B cell (primary cell): Measurements from ENCODE around the gene SMCO2. TPM values are rescaled to one million over a fixed set of nuclear protein-coding genes. Genes with fewer than 3 reads are reported as not detected.

Source experiments
- ATAC-seq: fragments of 200-7000 bp; cut with Tn5 transposase; one replicate; pipeline ENCODE4 v1.10.0; 2021; ENCODE audit warnings: low read depth, mild to moderate bottlenecking, moderate number of reproducible peaks, moderate library complexity
- CTCF ChIA-PET: fragments of 350-600 bp; sonication (Branson Sonifier 250); formaldehyde crosslinking; loops from one replicate; lab custom pipeline; 2021; ENCODE audit warnings: antibody characterized with exemption, inconsistent platforms; lab: Charles Lee
- POLR2A ChIA-PET: fragments of 350-600 bp; sonication (Branson Sonifier 250); formaldehyde crosslinking; loops from one replicate; lab custom pipeline; 2021; ENCODE audit warnings: antibody characterized with exemption; lab: Charles Lee
- DNase-seq: peaks from one replicate; pipeline ENCODE4 v3.0.0; 2013
- H2AFZ ChIP-seq: 2 replicates; pipeline ENCODE4 v1.6.1; 2012; ENCODE audit warnings: mild to moderate bottlenecking, low read depth, low read length; ENCODE audit not compliant: insufficient read depth, poor library complexity, severe bottlenecking
- H3K27ac ChIP-seq, 2 donors: 1 replicate in 1 of 2; 2 replicates in 1 of 2; pipeline ENCODE4 v1.5.1; 2012 to 2013; ENCODE audit warnings: low read length in 2 of 2, mild to moderate bottlenecking in 2 of 2, moderate library complexity in 1 of 2
- H3K27me3 ChIP-seq, 4 experiments: fragments of 200-600 bp in 1 of 4; sonication (generic) in 1 of 4; replicated peaks in 1 of 4; 1 replicate in 2 of 4; 2 replicates in 2 of 4; pipeline versions ENCODE4 v1.6.1 to v1.7.0; 2013 to 2016; ENCODE audit warnings: low read length in 3 of 4, mild to moderate bottlenecking in 2 of 4, mixed read lengths in 1 of 4, moderate library complexity in 1 of 4; ENCODE audit not compliant: insufficient read depth in 4 of 4, control insufficient read depth in 3 of 4; ENCODE audit errors: control extremely low read depth in 1 of 4
- H3K36me3 ChIP-seq, 2 experiments: replicated peaks in 1 of 2; 1 replicate in 1 of 2; 2 replicates in 1 of 2; pipeline versions ENCODE4 v1.6.1 to v1.7.1; 2013; ENCODE audit warnings: low read length in 1 of 2; ENCODE audit not compliant: insufficient read depth in 2 of 2, control insufficient read depth in 1 of 2; ENCODE audit errors: control extremely low read depth in 1 of 2, extremely low read depth in 1 of 2
- H3K4me1 ChIP-seq, 2 donors: fragments of 200-600 bp in 1 of 2; sonication (generic) in 1 of 2; 1 replicate in 1 of 2; 2 replicates in 1 of 2; pipeline versions ENCODE4 v1.5.1 to v1.6.1; 2013 to 2017; ENCODE audit warnings: low read length in 2 of 2; ENCODE audit not compliant: control insufficient read depth in 2 of 2, insufficient read depth in 2 of 2
- H3K4me2 ChIP-seq: replicated peaks from 2 replicates; pipeline ENCODE3; 2012; ENCODE audit warnings: mild to moderate bottlenecking, low read depth, low read length; ENCODE audit not compliant: poor library complexity, severe bottlenecking
- H3K4me3 ChIP-seq, 5 experiments: fragments of 200-600 bp in 1 of 5; sonication (generic) in 1 of 5; 1 replicate in 3 of 5; 2 replicates in 2 of 5; pipeline versions ENCODE4 v1.5.1 to v1.7.0; 2011 to 2016; ENCODE audit warnings: low read length in 4 of 5, mild to moderate bottlenecking in 4 of 5, low read depth in 2 of 5, control low read depth in 1 of 5, moderate library complexity in 1 of 5; ENCODE audit not compliant: insufficient read depth in 1 of 5; ENCODE audit errors: control extremely low read depth in 1 of 5, extremely low read depth in 1 of 5
- H3K79me2 ChIP-seq: fragments of 200-600 bp; sonication (generic); one replicate; pipeline ENCODE4 v1.6.0; 2016; ENCODE audit warnings: low read length; ENCODE audit not compliant: control insufficient read depth, insufficient read depth
- H3K9ac ChIP-seq: fragments of 200-600 bp; sonication (generic); 2 replicates; pipeline ENCODE4 v1.6.1; 2017; ENCODE audit warnings: mild to moderate bottlenecking, low read length, moderate library complexity
- H3K9me3 ChIP-seq, 3 donors: one replicate each; pipeline versions ENCODE4 v1.6.1 to v1.7.1; 2013; ENCODE audit warnings: low read length in 2 of 3; ENCODE audit not compliant: control insufficient read depth in 2 of 3, insufficient read depth in 1 of 3; ENCODE audit errors: control extremely low read depth in 1 of 3
- H4K20me1 ChIP-seq: 2 replicates; pipeline ENCODE4 v1.6.0; 2012; ENCODE audit warnings: mild to moderate bottlenecking, low read length; ENCODE audit not compliant: insufficient read depth, control insufficient read depth, poor library complexity, severe bottlenecking
- H3K27ac Mint-ChIP-seq: one replicate; pipeline ENCODE4 v1.8.0; 2021; ENCODE audit warnings: mixed read lengths
- H3K27me3 Mint-ChIP-seq: one replicate; pipeline ENCODE4 v1.8.0; 2021; ENCODE audit warnings: mixed read lengths
- H3K4me1 Mint-ChIP-seq: one replicate; pipeline ENCODE4 v1.8.0; 2021; ENCODE audit warnings: mixed read lengths
- H3K4me3 Mint-ChIP-seq: one replicate; pipeline ENCODE4 v1.8.0; 2021; ENCODE audit warnings: mixed read lengths
- H3K9me3 Mint-ChIP-seq: one replicate; pipeline ENCODE4 v1.8.0; 2022; ENCODE audit warnings: mixed read lengths; ENCODE audit not compliant: insufficient read depth
- EZH2 ChIP-seq: IDR thresholded peaks from 2 replicates; pipeline ENCODE4 v1.6.1; 2012; ENCODE audit warnings: borderline replicate concordance, low read depth, mild to moderate bottlenecking, moderate library complexity, low read length; ENCODE audit not compliant: insufficient read depth, poor library complexity, severe bottlenecking
- WGBS: methylation state at CpG from one replicate; pipeline ENCODE4 v1.1.5; 2013; ENCODE audit warnings: missing lambda C conversion rate; ENCODE audit not compliant: insufficient coverage; 5-methylcytosine and 5-hydroxymethylcytosine counted together
- intact Hi-C: fragments of 100-400 bp; cut with micrococcal nuclease; formaldehyde crosslinking; loops from one replicate; pipeline ENCODE4 v1.10.0; 2022
- polyA minus RNA-seq: library from RNA; depleted of rRNA, polyadenylated mRNA; stranded (reverse); fragments of >200 nt; gene quantifications from 2 replicates; pipeline ENCODE4 v1.2.3, GENCODE V29; 2012
- polyA plus RNA-seq: library from polyadenylated mRNA; depleted of rRNA; stranded (reverse); fragments of >200 nt; gene quantifications from 2 replicates; pipeline ENCODE4 v1.2.3, GENCODE V29; 2012
- total RNA-seq, 2 donors: library from RNA; stranded (reverse); fragments of 120-200 nt in 1 of 2; gene quantifications; 1 replicate in 1 of 2; 2 replicates in 1 of 2; pipeline versions ENCODE4 v1.2.3 to v1.2.4, GENCODE V29; 2013 to 2022
- TF ChIP-seq, protein P1 (sequence below): fragments of 200-600 bp; IDR thresholded peaks from one replicate; pipeline ENCODE4 v1.8.0; 2022; ENCODE audit warnings: antibody characterized with exemption, mild to moderate bottlenecking

Gene SMCO2
- total RNA-seq = not detected in 2 replicates
- total RNA-seq (2013) = 0.19 TPM
- polyA plus RNA-seq = 0.15 TPM in 1 of 2 replicates, not detected in the other
- polyA minus RNA-seq = not detected in 2 replicates

DNA sequence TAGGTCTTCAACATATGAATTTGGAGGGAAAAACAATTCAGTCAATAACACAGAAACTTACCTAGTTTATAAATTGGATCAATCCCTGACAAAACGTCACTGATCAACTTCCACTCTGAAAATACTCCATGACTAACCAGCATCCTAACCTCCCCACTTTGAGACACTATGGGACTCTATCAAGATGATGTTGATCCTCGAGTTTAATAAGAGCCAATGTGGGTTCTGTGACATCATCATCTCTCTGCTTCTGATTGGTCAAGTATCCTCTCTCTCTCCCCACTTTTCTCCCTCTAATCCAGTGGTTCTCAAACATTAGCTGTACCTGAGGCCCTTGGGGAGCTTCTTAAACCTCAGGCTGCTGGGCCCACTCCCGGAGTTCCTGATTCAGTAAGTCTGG, at the start of gene SMCO2:
TSS of gene SMCO2 (plus strand) at position 301 of the 400 bp plus-strand sequence. CDS start 23,896 bp downstream, outside the sequence.
- H3K4me2 ChIP-seq = no peak within 1 kb of the TSS
- ChIA-PET POLR2A (no interaction called here), CTCF (interaction anchor here (1.3 to 1.9 kb wide), 2 partner anchors 12 to 22 kb away, joined by 3 to 9 read pairs; no protein-coding TSS in a partner anchor)
- H3K4me1 ChIP-seq = no peaks in the 10 kb centered on the region
- no peaks in the 10 kb centered on the region for H3K27me3 ChIP-seq
- H3K4me3 ChIP-seq = no peak within 1 kb of the TSS
- Mint-ChIP-seq H3K4me1 (no peaks in the 10 kb centered on the region), H3K27ac (no peak within 1 kb of the TSS), H3K4me3 (no peak within 1 kb of the TSS), H3K27me3 (peaks cover 11% of the 10 kb centered on the region), H3K9me3 (peaks cover 6% of the 10 kb centered on the region)
- no peaks in the 10 kb centered on the region for H3K36me3 ChIP-seq
- H3K9me3 ChIP-seq = peaks cover 0 to 9% (median 2%) of the 10 kb centered on the region in 3 donors
- H3K27ac ChIP-seq = no peak within 1 kb of the TSS
- no peak within 1 kb of the TSS for H2AFZ ChIP-seq
- no peak for DNase-seq
- WGBS = 100% methylated on average over 2 of the region's 3 CpGs
- ATAC-seq = no peak
- intact Hi-C loops = no loop called here
- H3K79me2 ChIP-seq = no peaks in the 10 kb centered on the region
- no peak for TF ChIP-seq EZH2
- TF ChIP-seq, protein P1, sequence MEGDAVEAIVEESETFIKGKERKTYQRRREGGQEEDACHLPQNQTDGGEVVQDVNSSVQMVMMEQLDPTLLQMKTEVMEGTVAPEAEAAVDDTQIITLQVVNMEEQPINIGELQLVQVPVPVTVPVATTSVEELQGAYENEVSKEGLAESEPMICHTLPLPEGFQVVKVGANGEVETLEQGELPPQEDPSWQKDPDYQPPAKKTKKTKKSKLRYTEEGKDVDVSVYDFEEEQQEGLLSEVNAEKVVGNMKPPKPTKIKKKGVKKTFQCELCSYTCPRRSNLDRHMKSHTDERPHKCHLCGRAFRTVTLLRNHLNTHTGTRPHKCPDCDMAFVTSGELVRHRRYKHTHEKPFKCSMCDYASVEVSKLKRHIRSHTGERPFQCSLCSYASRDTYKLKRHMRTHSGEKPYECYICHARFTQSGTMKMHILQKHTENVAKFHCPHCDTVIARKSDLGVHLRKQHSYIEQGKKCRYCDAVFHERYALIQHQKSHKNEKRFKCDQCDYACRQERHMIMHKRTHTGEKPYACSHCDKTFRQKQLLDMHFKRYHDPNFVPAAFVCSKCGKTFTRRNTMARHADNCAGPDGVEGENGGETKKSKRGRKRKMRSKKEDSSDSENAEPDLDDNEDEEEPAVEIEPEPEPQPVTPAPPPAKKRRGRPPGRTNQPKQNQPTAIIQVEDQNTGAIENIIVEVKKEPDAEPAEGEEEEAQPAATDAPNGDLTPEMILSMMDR = no peak
- H4K20me1 ChIP-seq = no peaks in the 10 kb centered on the region
- H3K9ac ChIP-seq = no peak within 1 kb of the TSS

DNA sequence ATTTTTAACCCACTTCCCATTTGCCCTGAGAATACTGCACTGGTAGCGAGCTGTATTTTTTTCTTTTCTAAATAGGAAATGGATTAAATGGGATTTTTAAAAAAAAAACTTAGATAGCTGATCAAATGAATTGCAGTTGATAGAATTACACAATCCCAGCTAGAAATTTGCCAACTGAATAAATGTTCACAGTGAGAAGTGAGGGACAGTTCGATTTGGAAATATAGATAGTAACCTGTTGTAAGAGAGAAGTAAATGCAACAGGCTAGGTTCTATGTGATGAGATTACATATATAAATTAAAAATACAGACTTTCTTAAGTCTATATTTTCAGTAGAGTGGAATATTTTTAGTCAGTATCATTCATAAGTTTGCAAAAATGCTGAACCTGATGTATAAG, 48.1 kb upstream of the SMCO2 start:
- TF ChIP-seq, protein P1 = no peak
- no peak for TF ChIP-seq EZH2
- no peak overlapping the region for H3K4me3 Mint-ChIP-seq
- ChIA-PET CTCF (no interaction called here), POLR2A (no interaction called here)
- no peak overlapping the region for H3K27ac Mint-ChIP-seq
- Histone ChIP-seq H3K4me1 (no peaks in the 10 kb centered on the region), H3K4me2 (no peak overlapping the region), H3K9ac (no peak overlapping the region), H2AFZ (no peak overlapping the region), H3K4me3 (no peak overlapping the region), H3K9me3 (no peaks in the 10 kb centered on the region), H3K27me3 (no peaks in the 10 kb centered on the region), H3K79me2 (no peaks in the 10 kb centered on the region), H4K20me1 (no peaks in the 10 kb centered on the region), H3K27ac (no peak overlapping the region), H3K36me3 (no peaks in the 10 kb centered on the region)
- WGBS = no CpG with 5 or more reads among the region's 2 CpGs
- H3K9me3 Mint-ChIP-seq = no peaks in the 10 kb centered on the region
- no peaks in the 10 kb centered on the region for H3K27me3 Mint-ChIP-seq
- intact Hi-C loops = no loop called here
- no peaks in the 10 kb centered on the region for H3K4me1 Mint-ChIP-seq
- DNase-seq (no peak), ATAC-seq (no peak)
